Neural progenitor cell (in vitro differentiated cells): ENCODE data around the gene MAPKAPK3. TPM values are rescaled to one million over a fixed set of nuclear protein-coding genes. Genes with fewer than 3 reads are reported as not detected.

Experiments used
- DNase-seq: peaks from one replicate; pipeline ENCODE4 v3.0.0-alpha.2; 2016; ENCODE audit warnings: low spot score
- H2AFZ ChIP-seq: fragments of 200-600 bp; sonication (generic); replicated peaks from 2 replicates; pipeline ENCODE4 v1.6.1; 2016; ENCODE audit warnings: antibody characterized with exemption
- H3F3A ChIP-seq: fragments of 200-600 bp; sonication (generic); 2 replicates; pipeline ENCODE4 v1.6.1; 2016; ENCODE audit warnings: antibody characterized with exemption, low read depth
- H3K27ac ChIP-seq: fragments of 200-600 bp; sonication (generic); 2 replicates; pipeline ENCODE4 v1.5.1; 2016; ENCODE audit warnings: mild to moderate bottlenecking
- H3K27me3 ChIP-seq: fragments of 200-600 bp; sonication (generic); 2 replicates; pipeline ENCODE4 v1.6.1; 2016; ENCODE audit warnings: mild to moderate bottlenecking, moderate library complexity
- H3K36me3 ChIP-seq: fragments of 200-600 bp; sonication (generic); 2 replicates; pipeline ENCODE4 v1.5.1; 2016
- H3K4me1 ChIP-seq: fragments of 200-600 bp; sonication (generic); 2 replicates; pipeline ENCODE4 v1.6.1; 2016; ENCODE audit warnings: mixed run types
- H3K4me2 ChIP-seq: fragments of 200-600 bp; sonication (generic); 2 replicates; pipeline ENCODE4 v1.6.1; 2016
- H3K4me3 ChIP-seq: fragments of 200-600 bp; sonication (generic); 2 replicates; pipeline ENCODE4 v1.5.1; 2016
- H3K79me2 ChIP-seq: fragments of 200-600 bp; sonication (generic); 2 replicates; pipeline ENCODE4 v1.6.1; 2016; ENCODE audit warnings: low read depth
- H3K9ac ChIP-seq: fragments of 200-600 bp; sonication (generic); 2 replicates; pipeline ENCODE4 v1.6.1; 2016
- H3K9me3 ChIP-seq: fragments of 200-600 bp; sonication (generic); 2 replicates; pipeline ENCODE4 v1.5.1; 2016; ENCODE audit warnings: low read depth
- H4K20me1 ChIP-seq: fragments of 200-600 bp; sonication (generic); 2 replicates; pipeline ENCODE4 v1.6.1; 2016; ENCODE audit warnings: low read depth
- H3K27ac Mint-ChIP-seq: 3 replicates; pipeline ENCODE4 v1.8.0; 2021; ENCODE audit warnings: mixed read lengths
- H3K27me3 Mint-ChIP-seq: 2 replicates; pipeline ENCODE4 v1.8.0; 2022; ENCODE audit warnings: low read depth, mild to moderate bottlenecking, inconsistent platforms, moderate library complexity, mixed read lengths; ENCODE audit not compliant: insufficient read depth
- H3K36me3 Mint-ChIP-seq: 3 replicates; pipeline ENCODE4 v1.8.0; 2021; ENCODE audit warnings: mixed read lengths
- H3K4me1 Mint-ChIP-seq: 3 replicates; pipeline ENCODE4 v1.8.0; 2021; ENCODE audit warnings: mixed read lengths
- H3K4me3 Mint-ChIP-seq: 3 replicates; pipeline ENCODE4 v1.8.0; 2021; ENCODE audit warnings: mild to moderate bottlenecking, moderate library complexity, mixed read lengths
- H3K9me3 Mint-ChIP-seq: 3 replicates; pipeline ENCODE4 v1.8.0; 2020; ENCODE audit warnings: mixed read lengths
- EZH2 ChIP-seq: fragments of 200-600 bp; sonication (generic); IDR thresholded peaks from 2 replicates; pipeline ENCODE4 v1.6.1; 2017; ENCODE audit warnings: antibody characterized with exemption, mild to moderate bottlenecking, moderate library complexity
- EZH2phosphoT487 ChIP-seq: fragments of 200-600 bp; sonication (generic); IDR thresholded peaks from 2 replicates; pipeline ENCODE4 v1.6.1; 2017; ENCODE audit warnings: antibody characterized with exemption
- total RNA-seq: library from RNA; depleted of rRNA; stranded (reverse); fragments of >200 nt; gene quantifications from 2 replicates; pipeline ENCODE4 v1.2.3, GENCODE V29; 2015; ENCODE audit warnings: low replicate concordance
- TF ChIP-seq, protein P1 (sequence below): fragments of 200-600 bp; sonication (generic); IDR thresholded peaks from 2 replicates; pipeline ENCODE4 v1.5.1; 2017; ENCODE audit warnings: antibody characterized with exemption, mild to moderate bottlenecking

MAPKAPK3 gene
- total RNA-seq, 1 donor from 2014 or later: 47.7 TPM

DNA sequence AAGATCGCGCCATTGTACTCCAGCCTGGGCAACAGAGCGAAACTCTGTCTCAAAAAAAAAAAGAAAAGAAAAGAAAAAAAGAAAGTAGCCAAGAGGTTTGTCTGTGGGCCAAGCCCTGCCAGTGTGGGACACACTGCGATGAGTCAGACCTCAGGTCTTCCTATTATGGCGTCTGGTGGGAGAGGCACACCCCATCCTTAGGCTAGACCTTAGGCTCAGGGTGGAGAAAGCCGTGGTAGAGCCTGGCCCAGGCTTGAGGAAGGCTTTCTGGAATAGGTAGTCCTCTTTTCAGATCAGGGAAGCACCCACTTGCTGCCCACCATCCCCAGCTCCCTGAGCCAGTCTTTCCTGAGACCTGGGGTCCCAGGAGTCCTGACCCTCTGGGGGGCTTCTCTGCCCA is 41.6 kb upstream of the MAPKAPK3 start:
- TF ChIP-seq EZH2 (no peak), EZH2phosphoT487 (no peak)
- TF ChIP-seq, protein P1, sequence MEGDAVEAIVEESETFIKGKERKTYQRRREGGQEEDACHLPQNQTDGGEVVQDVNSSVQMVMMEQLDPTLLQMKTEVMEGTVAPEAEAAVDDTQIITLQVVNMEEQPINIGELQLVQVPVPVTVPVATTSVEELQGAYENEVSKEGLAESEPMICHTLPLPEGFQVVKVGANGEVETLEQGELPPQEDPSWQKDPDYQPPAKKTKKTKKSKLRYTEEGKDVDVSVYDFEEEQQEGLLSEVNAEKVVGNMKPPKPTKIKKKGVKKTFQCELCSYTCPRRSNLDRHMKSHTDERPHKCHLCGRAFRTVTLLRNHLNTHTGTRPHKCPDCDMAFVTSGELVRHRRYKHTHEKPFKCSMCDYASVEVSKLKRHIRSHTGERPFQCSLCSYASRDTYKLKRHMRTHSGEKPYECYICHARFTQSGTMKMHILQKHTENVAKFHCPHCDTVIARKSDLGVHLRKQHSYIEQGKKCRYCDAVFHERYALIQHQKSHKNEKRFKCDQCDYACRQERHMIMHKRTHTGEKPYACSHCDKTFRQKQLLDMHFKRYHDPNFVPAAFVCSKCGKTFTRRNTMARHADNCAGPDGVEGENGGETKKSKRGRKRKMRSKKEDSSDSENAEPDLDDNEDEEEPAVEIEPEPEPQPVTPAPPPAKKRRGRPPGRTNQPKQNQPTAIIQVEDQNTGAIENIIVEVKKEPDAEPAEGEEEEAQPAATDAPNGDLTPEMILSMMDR: no peak
- H3K27ac ChIP-seq: no peak overlapping the region
- no peak overlapping the region for H3K9ac ChIP-seq
- Mint-ChIP-seq H3K4me1 (peaks cover 5% of the 10 kb centered on the region), H3K9me3 (no peaks in the 10 kb centered on the region), H3K27me3 (peaks cover 2% of the 10 kb centered on the region), H3K4me3 (no peak overlapping the region), H3K27ac (no peak overlapping the region), H3K36me3 (peaks cover 3% of the 10 kb centered on the region)
- H3K79me2 ChIP-seq: peaks cover under 1% of the 10 kb centered on the region
- peaks cover under 1% of the 10 kb centered on the region for H3K4me1 ChIP-seq
- no peaks in the 10 kb centered on the region for H3K27me3 ChIP-seq
- no peaks in the 10 kb centered on the region for H3K9me3 ChIP-seq
- H2AFZ ChIP-seq: no peak overlapping the region
- no peak overlapping the region for H3K4me2 ChIP-seq
- no peaks in the 10 kb centered on the region for H4K20me1 ChIP-seq
- no peak overlapping the region for H3K4me3 ChIP-seq
- peaks cover 2% of the 10 kb centered on the region for H3F3A ChIP-seq
- H3K36me3 ChIP-seq: no peaks in the 10 kb centered on the region
- DNase-seq: no peak

DNA sequence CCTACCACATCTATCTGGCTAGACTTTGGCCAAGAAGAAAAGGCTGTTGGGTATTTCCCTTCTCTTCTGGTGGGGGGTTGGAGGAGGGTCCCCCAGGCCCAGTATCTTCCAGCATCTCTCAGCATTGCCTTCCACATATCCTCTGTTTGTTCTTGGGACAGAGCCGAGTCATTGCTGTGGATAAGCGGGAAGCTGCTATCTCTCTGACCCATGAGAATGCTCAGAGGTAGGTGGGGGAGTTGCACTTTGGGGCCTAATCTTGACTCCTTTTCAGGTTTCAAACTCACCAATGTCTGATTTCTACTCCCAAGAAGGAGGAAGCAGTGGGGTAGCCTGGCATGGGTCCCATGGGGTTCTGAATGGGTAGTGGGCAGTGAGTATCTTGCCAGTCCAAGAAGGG is 39.6 kb upstream of the MAPKAPK3 start:
- H4K20me1 ChIP-seq: no peaks in the 10 kb centered on the region
- H3K36me3 ChIP-seq: no peaks in the 10 kb centered on the region
- H3K4me1 Mint-ChIP-seq: no peaks in the 10 kb centered on the region
- no peak overlapping the region for H2AFZ ChIP-seq
- DNase-seq: no peak
- no peak overlapping the region for H3K4me3 ChIP-seq
- no peak overlapping the region for H3K9ac ChIP-seq
- no peak overlapping the region for H3K4me2 ChIP-seq
- peaks cover 3% of the 10 kb centered on the region for H3K36me3 Mint-ChIP-seq
- peaks cover 2% of the 10 kb centered on the region for H3K27me3 Mint-ChIP-seq
- no peak overlapping the region for H3K27ac ChIP-seq
- no peak overlapping the region for H3K4me3 Mint-ChIP-seq
- no peaks in the 10 kb centered on the region for H3K9me3 ChIP-seq
- no peaks in the 10 kb centered on the region for H3K79me2 ChIP-seq
- no peaks in the 10 kb centered on the region for H3K27me3 ChIP-seq
- TF ChIP-seq, protein P1: no peak
- TF ChIP-seq EZH2phosphoT487 (no peak), EZH2 (no peak)
- H3F3A ChIP-seq: no peaks in the 10 kb centered on the region
- H3K9me3 Mint-ChIP-seq: no peaks in the 10 kb centered on the region
- H3K4me1 ChIP-seq: no peaks in the 10 kb centered on the region
- H3K27ac Mint-ChIP-seq: no peak overlapping the region

DNA sequence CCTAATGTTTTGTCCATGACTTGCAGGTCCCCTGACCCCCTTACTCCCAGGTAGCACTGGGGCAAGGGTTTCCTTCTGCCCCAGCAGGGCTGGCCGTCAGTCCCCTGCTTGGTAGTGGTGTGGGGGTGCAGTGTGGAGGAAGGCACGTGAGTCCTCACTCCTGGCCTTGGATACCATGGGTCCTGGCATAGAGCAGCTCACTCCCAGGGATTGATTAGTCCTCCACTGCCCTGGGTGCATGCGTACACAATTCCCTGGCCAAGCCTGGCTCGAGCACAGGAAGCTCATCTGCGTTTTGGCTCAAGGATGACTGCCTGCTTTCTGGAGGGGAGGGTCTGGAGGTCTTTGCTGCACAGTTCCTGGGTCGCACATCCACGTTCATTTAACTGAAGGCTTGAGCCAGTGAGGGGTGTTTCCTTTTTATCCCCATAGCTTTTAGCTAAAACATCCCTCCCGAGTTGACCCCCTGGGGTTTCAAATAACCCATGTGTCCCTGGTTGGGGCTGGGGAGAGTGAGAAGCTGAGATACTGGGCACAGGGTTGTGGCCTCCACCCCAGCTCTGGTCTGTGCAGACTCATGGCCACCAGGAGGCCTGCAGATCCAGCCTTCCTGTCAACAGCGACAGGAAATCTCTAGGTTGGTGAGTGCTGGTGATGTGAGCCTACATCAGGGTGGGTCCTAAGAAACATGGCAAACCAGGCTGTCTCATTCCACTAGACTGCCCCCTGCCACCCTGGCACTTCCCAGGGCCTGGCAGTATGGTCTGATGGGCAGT is 36.1 kb upstream of the MAPKAPK3 start:
- Mint-ChIP-seq H3K4me3 (no peak overlapping the region), H3K27me3 (no peaks in the 10 kb centered on the region), H3K4me1 (no peaks in the 10 kb centered on the region), H3K27ac (no peak overlapping the region), H3K9me3 (no peaks in the 10 kb centered on the region), H3K36me3 (peaks cover 3% of the 10 kb centered on the region)
- no peaks in the 10 kb centered on the region for H3F3A ChIP-seq
- H3K9me3 ChIP-seq: no peaks in the 10 kb centered on the region
- H4K20me1 ChIP-seq: no peaks in the 10 kb centered on the region
- TF ChIP-seq EZH2phosphoT487 (no peak), EZH2 (no peak)
- TF ChIP-seq, protein P1: no peak
- no peak overlapping the region for H3K4me3 ChIP-seq
- no peak overlapping the region for H3K4me2 ChIP-seq
- no peak overlapping the region for H2AFZ ChIP-seq
- H3K4me1 ChIP-seq: no peaks in the 10 kb centered on the region
- H3K27me3 ChIP-seq: no peaks in the 10 kb centered on the region
- H3K9ac ChIP-seq: no peak overlapping the region
- H3K36me3 ChIP-seq: no peaks in the 10 kb centered on the region
- DNase-seq: no peak
- no peaks in the 10 kb centered on the region for H3K79me2 ChIP-seq
- no peak overlapping the region for H3K27ac ChIP-seq
